Heart left ventricle (tissue), 13 donors: ENCODE measurements around the gene ZFAND4.
"Not testable (repeated sequence)": the region's sequence is repeated elsewhere in the genome, so short reads cannot be mapped to it uniquely, and the experiment has no call there.

ENCODE experiments used
- POLR2A ChIP-seq, 2 donors: fragments of 450-650 bp; IDR thresholded peaks; one replicate each; pipeline ENCODE4 v1.6.1; 2017; ENCODE audit warnings: antibody characterized with exemption in 2 of 2, mild to moderate bottlenecking in 2 of 2, moderate library complexity in 2 of 2
- TF ChIP-seq, protein P1 (sequence below), 12 donors: fragments of 200-600 bp; sonication (generic) in 4 of 12; IDR thresholded peaks; one replicate each; pipeline versions ENCODE4 v1.5.0 to v1.8.0; 2018 to 2022; ENCODE audit warnings: antibody characterized with exemption in 12 of 12, mild to moderate bottlenecking in 5 of 12
- donor health status: ischemic (EF 13 %, LVEDD 7.1; RV severe dilation, severe dysfunction).
- donor health status: DM: no; HTN: yes; CAD: no.
- donor health status: DM: no; HTN: no; CAD: no.
- donor health status: ischemic (EF 25% LVEDD 6.9; RV normal size, moderate dysfunction).
- donor health status: ischemic (EF 25% LVEDD 5.7; RV mildly dilated, moderate dysfunction).
- donor health status: ischemic (EF 35%, LVEDD 5.7; RV mildly dilated, moderate dysfunction).
- donor health status: nonischemic (EF 11% LVEDD 7.7; RV severe dilation, severe dysfunction).
- donor health status: DM: yes; HTN: yes; CAD: no.
- donor health status: PGD.
- donor health status: ischemic (EF 29% LVEDD 5.4; RV normal size, mild dysfunction).
- donor health status: nonischemic (EF 23%, LVEDD 6.1; RV moderate dilation, normal function).

DNA sequence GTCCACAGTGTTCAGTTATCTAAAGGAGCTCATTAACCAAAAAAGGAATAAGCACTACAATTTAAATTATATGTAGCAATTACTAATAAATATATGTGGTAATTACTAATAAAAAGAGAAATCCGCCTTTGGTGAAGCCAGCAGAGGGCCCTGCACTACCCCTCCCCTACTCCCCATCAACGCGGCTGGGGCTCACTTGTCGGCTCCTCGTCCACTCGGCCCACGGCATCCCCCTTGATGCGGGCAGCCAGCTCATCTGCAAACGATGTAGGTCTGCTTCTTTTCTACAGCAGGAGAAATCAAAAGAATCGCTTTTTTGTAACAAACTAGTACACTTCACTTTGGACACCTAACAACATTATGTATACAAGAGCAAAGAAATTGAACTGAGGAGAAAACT is 48.9 kb upstream of the ZFAND4 start:
- TF ChIP-seq, protein P1, sequence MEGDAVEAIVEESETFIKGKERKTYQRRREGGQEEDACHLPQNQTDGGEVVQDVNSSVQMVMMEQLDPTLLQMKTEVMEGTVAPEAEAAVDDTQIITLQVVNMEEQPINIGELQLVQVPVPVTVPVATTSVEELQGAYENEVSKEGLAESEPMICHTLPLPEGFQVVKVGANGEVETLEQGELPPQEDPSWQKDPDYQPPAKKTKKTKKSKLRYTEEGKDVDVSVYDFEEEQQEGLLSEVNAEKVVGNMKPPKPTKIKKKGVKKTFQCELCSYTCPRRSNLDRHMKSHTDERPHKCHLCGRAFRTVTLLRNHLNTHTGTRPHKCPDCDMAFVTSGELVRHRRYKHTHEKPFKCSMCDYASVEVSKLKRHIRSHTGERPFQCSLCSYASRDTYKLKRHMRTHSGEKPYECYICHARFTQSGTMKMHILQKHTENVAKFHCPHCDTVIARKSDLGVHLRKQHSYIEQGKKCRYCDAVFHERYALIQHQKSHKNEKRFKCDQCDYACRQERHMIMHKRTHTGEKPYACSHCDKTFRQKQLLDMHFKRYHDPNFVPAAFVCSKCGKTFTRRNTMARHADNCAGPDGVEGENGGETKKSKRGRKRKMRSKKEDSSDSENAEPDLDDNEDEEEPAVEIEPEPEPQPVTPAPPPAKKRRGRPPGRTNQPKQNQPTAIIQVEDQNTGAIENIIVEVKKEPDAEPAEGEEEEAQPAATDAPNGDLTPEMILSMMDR (IDR thresholded peaks at IDR 0.05), result not testable (repeated sequence)
- not testable (repeated sequence) for TF ChIP-seq POLR2A (IDR thresholded peaks at IDR 0.05)
